GM12875 (cell line): Measurements from ENCODE around the gene SPATA31D4.

Experiments used
- H3K4me3 ChIP-seq: one replicate; pipeline ENCODE4 v1.5.1; 2011; ENCODE audit warnings: low read depth, low read length, control low read depth
- TF ChIP-seq, protein P1 (sequence below): IDR thresholded peaks from 2 replicates; pipeline ENCODE4 v1.5.1; 2011; ENCODE audit warnings: low read depth, mild to moderate bottlenecking, control low read depth, inconsistent platforms, low read length, moderate library complexity, borderline replicate concordance; ENCODE audit not compliant: insufficient read depth

The SPATA31D4 gene

GRCh38 chr9:81981883-81982282 lies 53.7 kb downstream of the SPATA31D4 start:
- TF ChIP-seq, protein P1, sequence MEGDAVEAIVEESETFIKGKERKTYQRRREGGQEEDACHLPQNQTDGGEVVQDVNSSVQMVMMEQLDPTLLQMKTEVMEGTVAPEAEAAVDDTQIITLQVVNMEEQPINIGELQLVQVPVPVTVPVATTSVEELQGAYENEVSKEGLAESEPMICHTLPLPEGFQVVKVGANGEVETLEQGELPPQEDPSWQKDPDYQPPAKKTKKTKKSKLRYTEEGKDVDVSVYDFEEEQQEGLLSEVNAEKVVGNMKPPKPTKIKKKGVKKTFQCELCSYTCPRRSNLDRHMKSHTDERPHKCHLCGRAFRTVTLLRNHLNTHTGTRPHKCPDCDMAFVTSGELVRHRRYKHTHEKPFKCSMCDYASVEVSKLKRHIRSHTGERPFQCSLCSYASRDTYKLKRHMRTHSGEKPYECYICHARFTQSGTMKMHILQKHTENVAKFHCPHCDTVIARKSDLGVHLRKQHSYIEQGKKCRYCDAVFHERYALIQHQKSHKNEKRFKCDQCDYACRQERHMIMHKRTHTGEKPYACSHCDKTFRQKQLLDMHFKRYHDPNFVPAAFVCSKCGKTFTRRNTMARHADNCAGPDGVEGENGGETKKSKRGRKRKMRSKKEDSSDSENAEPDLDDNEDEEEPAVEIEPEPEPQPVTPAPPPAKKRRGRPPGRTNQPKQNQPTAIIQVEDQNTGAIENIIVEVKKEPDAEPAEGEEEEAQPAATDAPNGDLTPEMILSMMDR: no peak
- H3K4me3 ChIP-seq: no peak overlapping the region
